ENCODE results near the gene KCNMA1.

- TF ChIP-seq CTCF (IDR thresholded peaks at IDR 0.05 in 8 of 11, conservative IDR thresholded peaks at IDR 0.05 in 3 of 11) (no peak), POLR2AphosphoS5 (IDR thresholded peaks at IDR 0.05) (no peak), POLR2A (IDR thresholded peaks at IDR 0.05) (no peak)
Observed at GRCh38 chr10:77520290-77520689, 117.3 kb downstream of the KCNMA1 start.
